ENCODE data around the gene CMTM5.
"Not testable (repeated sequence)": the region's sequence is repeated elsewhere in the genome, so short reads cannot be mapped to it uniquely, and the experiment has no call there.

CMTM5 gene

DNA sequence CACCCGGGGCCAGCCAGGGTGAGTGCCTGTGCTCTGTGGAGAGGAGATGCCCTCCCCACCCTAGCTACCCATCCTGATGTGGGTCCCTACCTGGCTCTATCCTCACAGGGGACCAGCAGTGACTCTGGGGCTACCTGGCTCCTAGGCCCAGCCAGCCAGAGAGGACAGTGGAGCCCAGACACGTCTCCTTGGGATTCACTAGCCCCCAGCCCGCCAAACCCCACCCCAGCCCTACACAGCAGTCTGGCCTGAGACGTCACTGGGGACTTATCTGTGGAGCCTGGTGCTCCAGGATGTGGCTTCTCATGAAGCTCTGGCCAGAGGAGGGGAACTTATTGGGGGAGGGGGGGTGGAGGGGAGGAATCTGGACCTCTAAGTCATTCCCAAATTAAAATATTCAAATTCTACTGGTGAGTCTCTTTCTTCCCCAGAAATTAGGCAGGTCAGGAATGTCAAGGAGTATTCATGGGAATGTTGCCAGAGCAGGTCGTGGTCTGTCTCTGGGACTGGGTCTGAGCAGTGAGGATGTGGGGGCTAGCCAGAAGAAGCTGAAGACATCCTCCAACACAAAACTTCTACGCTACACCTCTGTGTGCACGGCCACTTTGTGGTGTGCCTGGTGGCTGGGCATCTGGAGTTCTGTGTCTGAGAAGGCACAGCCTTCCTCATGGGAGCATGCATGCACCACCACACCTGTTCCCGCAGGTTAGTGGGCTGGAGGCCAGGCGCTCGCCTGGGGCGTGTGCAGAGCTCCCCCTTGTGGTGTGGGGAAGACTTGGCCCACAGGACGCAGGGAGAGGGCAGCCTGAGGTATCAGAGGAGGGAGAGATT lies 2.7 kb downstream of the CMTM5 start:
- peak; percentile 60 to 73 for DNase-seq

DNA sequence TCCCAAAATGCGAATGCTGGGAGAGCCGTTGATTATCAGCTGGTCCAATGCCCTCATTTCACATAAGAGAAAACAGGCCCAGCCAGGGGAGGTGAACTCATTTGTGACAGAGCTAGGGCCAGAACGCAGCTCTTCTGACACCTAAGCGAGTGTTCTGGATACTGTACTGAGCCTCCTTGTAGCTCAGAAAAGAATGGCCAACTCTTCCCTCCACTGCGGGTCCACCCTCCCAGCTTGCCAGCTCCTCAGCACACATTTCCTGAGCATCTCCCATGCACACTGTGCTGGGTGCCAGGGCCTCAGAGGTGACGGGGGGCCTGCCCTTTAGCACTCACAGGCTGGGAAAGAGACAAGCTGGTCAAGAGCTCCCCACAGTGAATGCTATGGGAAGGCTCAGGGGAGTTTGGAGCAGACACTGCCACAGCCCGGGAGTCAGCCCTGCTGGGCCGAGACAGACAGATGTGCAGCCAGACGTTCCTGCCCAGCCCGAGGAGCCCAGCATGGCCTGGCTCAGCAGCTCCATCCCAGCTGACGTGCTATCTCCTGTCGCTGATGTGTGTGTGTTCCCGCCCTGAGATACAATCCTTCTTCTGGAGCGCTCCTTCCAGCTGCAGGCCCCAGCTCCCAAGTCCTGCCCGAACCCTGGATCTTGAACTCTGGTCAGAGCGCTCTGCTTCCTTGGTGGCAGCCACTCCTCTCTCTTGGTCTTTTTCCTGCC lies 3.5 kb downstream of the CMTM5 start:
- DNase-seq = no peak

GRCh38 chr14:23380976-23381375 lies 4.1 kb downstream of the CMTM5 start:
- DNase-seq = no peak

DNA sequence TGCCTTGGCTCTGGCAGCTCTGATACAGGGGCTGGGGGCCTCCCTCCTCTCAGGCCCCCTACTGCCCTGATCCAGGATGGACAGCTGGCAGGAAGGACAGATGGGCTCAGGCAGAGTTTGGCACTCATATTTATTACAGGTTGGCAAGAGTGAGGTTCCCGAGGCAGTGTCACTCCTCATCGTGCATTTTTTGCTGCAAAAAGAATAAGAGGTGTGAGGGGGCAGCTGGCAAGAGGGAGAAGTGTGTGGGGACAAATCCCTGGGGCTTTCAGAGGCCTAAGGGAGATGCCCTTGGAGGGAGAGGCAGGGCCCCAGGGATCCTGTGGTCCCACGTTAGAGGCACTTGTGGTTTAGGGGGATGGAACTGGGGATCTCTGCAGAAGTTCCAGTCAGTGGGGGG lies 5.0 kb downstream of the CMTM5 start:
- no peak for DNase-seq

- DNase-seq = no peak
Observed at GRCh38 chr14:23382276-23382675, 5.4 kb downstream of the CMTM5 start.

DNA sequence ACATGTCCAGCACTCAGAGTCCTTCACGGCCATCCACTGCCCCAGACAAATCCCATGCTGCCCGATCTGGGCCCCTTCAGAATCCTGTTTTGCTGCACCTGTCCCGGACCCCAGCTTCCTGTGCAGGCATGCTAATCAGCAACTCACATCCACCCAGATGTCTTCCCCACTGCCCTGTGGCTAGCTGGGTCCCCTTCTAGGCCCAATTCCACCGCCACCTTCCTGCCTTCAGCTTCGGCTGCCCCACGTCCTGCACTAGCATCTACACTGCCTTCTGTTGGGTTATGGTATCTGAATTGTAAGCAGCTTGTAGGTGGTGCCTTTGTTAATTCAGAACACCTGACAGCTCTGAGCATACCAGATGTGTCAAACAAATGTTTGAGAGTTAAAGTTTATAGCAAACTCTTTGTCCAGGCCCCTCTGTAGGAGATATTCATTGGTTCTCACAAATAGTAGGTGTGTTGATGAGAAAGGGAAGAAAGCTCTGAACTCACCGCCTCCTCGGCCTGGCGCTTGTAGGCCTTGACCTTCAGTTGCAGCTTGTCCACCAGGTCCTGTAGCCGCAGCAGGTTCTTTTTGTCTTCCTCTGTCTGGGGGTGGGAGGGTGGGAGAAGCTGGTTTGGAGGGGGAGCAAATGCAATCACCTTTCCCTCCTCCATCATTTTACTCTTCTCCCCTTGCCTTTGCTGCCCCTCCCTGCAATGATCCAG lies 6.0 kb downstream of the CMTM5 start:
- DNase-seq = no peak

- DNase-seq = no peak
Observed at GRCh38 chr14:23384364-23385080, 7.7 kb downstream of the CMTM5 start.

- no peak for DNase-seq
Observed at GRCh38 chr14:23385244-23385641, 8.4 kb downstream of the CMTM5 start.

DNA sequence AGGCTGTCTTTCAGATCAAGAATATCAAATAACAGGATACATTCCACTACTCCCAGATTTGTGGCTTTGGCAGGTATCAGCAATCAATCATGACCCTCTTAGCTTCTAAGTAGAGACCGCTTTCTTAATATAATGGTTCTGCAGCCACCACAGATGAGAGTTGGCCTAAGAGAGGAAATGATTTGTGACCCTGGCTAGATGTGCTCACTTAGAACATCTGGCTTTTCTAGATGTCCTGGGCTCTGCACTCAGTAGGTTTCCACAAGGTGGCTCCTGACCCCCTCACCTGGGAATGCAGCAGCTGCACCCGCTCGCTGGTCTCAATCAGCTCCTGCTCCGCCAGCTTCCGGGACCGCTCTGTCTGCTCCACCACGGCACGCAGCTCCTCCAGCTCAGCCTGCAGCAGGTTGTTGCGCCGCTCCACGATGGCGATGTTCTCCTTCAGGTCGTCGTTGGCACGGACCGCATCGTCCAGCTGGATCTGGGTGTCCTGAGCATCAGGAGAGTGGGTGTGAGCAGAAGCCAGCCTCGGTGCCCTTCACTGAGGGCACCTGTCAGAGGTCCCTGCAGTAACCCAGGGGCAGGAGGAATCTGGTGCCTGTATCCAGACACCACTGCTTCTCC lies 8.9 kb downstream of the CMTM5 start:
- DNase-seq = no peak

DNA sequence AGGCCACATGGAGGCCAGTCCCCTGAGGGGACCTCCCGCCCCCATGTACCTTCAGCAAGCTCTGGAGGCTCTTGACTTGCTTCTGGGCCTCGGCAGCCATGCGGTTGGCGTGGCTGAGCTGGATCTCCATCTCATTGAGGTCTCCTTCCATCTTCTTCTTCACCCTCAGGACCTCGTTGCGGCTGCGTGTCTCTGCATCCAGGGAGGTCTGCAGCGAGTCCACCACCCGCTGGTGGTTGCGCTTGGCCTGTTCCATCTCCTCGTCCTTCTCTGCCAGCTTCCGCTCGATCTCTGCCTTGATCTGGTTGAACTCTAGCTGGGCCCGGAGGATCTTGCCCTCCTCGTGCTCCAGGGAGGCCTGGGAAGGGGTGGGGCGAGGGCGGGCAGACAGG lies 9.4 kb downstream of the CMTM5 start:
- not testable (repeated sequence) for DNase-seq

GRCh38 chr14:23386999-23387398 lies 10.2 kb downstream of the CMTM5 start:
- no peak for DNase-seq

DNA sequence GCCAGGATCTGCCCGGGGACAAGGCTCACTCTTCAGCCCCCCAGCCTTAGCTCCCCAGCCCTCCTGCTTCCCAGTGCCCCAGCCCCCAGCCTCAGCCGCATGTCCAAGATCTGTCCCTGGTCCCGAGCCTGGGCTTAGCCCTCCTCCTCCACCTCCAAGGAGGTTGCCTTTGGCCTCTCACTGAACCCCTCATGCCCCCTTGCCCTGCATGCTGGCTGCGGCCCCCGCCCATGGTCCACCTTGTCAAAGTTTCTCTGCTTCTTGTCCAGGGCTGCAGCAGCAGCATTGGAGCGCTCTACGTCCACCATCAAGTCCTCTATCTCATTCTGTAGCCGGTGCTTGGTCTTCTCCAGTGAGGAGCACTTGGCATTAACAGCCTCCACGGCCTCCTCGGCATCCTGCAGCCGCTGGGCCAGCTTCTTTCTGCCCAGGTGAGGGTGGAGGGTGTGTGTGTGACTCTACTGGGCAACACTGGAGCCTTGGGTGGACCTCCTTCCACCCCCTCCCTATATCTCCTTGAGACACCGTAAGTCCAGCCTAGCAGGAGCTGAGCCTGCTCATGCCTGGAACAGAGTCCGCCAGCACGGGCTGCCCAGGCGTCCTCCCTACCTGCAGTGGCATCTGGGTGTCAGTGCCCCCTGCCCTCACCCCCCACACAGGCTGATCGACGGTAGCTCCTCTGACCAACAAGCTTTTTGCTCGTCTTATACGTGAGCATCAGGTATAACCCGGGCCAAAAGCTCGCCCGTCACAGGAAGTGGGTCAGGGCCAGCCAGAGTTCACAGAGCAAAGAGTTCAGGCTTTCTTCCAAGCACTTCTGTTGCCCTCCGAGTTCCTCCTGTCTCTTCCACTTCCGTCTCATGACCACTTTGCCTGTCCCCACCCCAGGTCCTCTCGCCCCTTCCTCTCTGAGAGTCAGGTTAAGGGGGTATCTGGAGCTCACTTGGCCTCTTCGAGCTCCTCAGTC lies 11.4 kb downstream of the CMTM5 start:
- DNase-seq = no peak

DNA sequence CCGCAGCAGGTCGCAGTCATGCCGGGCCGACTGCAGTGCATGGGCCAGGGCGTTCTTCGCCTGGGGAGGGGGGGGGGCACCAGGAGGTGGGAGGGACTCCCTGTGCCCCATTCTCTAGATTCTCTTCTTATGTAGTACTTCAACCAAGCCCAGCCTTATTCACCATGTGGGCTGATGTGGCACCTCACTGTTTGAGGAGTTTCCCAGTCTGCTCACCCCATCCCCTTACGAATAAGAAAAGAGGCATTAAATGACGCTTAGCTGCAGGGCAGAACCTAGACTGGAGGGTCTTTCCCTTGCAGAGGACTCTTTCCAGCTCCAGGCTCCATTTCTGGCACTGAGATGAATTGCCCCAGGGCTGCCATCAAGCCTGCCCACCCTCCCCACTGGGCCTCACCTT lies 12.2 kb downstream of the CMTM5 start:
- no peak for DNase-seq

GRCh38 chr14:23389396-23389795 lies 12.6 kb downstream of the CMTM5 start:
- no peak for DNase-seq

DNA sequence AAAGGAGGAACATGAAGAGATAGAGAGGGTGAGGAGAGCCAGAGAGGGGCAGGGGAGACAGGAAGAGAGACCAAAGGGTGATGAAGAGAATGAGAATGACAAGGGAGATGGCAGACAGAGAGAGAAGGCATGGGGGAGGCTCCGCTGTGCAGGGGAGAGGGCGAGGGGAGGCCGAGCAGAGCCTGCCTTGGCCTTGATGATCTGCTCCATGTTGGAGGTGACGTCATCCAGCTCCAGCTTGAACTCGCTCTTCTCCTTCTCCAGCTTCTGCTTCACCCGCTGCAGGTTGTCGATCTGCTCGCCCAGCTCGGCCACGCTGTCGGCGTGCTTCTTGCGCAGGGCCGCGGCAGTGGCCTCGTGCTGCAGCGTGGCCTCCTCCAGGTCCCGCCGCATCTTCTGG lies 13.0 kb downstream of the CMTM5 start:
- not testable (repeated sequence) for DNase-seq

- no peak for DNase-seq
Observed at GRCh38 chr14:23392613-23393012, 15.8 kb downstream of the CMTM5 start.

GRCh38 chr14:23396126-23396525 lies 19.3 kb downstream of the CMTM5 start:
- DNase-seq = no peak

GRCh38 chr14:23396781-23397407 lies 20.0 kb downstream of the CMTM5 start:
- DNase-seq = no peak

GRCh38 chr14:23398348-23398747 lies 21.5 kb downstream of the CMTM5 start:
- DNase-seq = no peak

GRCh38 chr14:23399136-23399535 lies 22.3 kb downstream of the CMTM5 start:
- no peak for DNase-seq

- no peak for DNase-seq
Observed at GRCh38 chr14:23399591-23399990, 22.7 kb downstream of the CMTM5 start.

Measured in CD4-positive, alpha-beta T cell treated with Interferon alpha-2 for 1 hour (primary cell).